ENCODE results near the gene DCD. TPM values are rescaled to one million over a fixed set of nuclear protein-coding genes. Genes with fewer than 3 reads are reported as not detected.

Gene DCD
- polyA plus RNA-seq, 1 donor (not counting 4 experiments of a cell fraction or from before 2014, with no cell fraction given): not detected

- no peaks in the 10 kb centered on the region for H3K4me1 ChIP-seq (ENCODE audit: control insufficient read depth, extremely low read depth, insufficient read depth, low read length)
- no peak overlapping the region for H3K9ac ChIP-seq (ENCODE audit: control insufficient read depth, extremely low read depth, insufficient read depth, low read length)
- H3K27me3 ChIP-seq (ENCODE audit: control insufficient read depth, extremely low read depth, insufficient read depth, low read length): no peaks in the 10 kb centered on the region
- FAIRE-seq (peak; percentile 79), DNase-seq (ENCODE audit: low read depth, low spot score) (peak; percentile 21)
- TF ChIP-seq EZH2 (IDR thresholded peaks at IDR 0.05; ENCODE audit: low read length): no peak
- peak; percentile 84 to 92 (median 87) for TF ChIP-seq CTCF (optimal IDR thresholded peaks at IDR 0.05 in 1 of 3, IDR thresholded peaks at IDR 0.05 in 1 of 3, conservative IDR thresholded peaks at IDR 0.05 in 1 of 3; ENCODE audit: extremely low read depth in 1 of 3, insufficient read depth in 2 of 3, low read length in 3 of 3)
- H3K4me2 ChIP-seq (ENCODE audit: control insufficient read depth, extremely low read depth, insufficient read depth, low read depth, low read length): no peak overlapping the region
- no peak overlapping the region for H3K27ac ChIP-seq (ENCODE audit: control insufficient read depth, insufficient read depth, low read length)
- no peak overlapping the region for H2AFZ ChIP-seq (ENCODE audit: control insufficient read depth, low read length)
- no peaks in the 10 kb centered on the region for H3K36me3 ChIP-seq (ENCODE audit: control insufficient read depth in 2 of 2, extremely low read depth in 1 of 2, insufficient read depth in 2 of 2, low read length in 2 of 2)
- no peaks in the 10 kb centered on the region for H4K20me1 ChIP-seq (ENCODE audit: control insufficient read depth, extremely low read depth, insufficient read depth, low read length)
- dilution Hi-C loops (cut with MboI; ENCODE audit: extremely low pct_ligation_motif_present, low sequenced_read_pairs): no loop called here
- no peaks in the 10 kb centered on the region for H3K79me2 ChIP-seq (ENCODE audit: control insufficient read depth, insufficient read depth, low read length)
- H3K9me1 ChIP-seq (ENCODE audit: control insufficient read depth, extremely low read depth, insufficient read depth, low read length): no peaks in the 10 kb centered on the region
- no peak overlapping the region for H3K4me3 ChIP-seq (ENCODE audit: control insufficient read depth in 2 of 3, extremely low read depth in 1 of 3, insufficient read depth in 2 of 3, low read depth in 1 of 3, low read length in 3 of 3)
- no peaks in the 10 kb centered on the region for H3K9me3 ChIP-seq (ENCODE audit: control insufficient read depth, low read depth, low read length)
These were observed 51.6 kb downstream of the DCD start for GRCh38 chr12:54596526-54596946.

GRCh38 chr12:54595471-54595870 lies 52.7 kb downstream of the DCD start:
- H3K27me3 ChIP-seq (ENCODE audit: control insufficient read depth, extremely low read depth, insufficient read depth, low read length): peaks cover 7% of the 10 kb centered on the region
- DNase-seq (ENCODE audit: low read depth, low spot score): no peak
- dilution Hi-C loops (cut with MboI; ENCODE audit: extremely low pct_ligation_motif_present, low sequenced_read_pairs): no loop called here

More at GRCh38 chr12:54595471-54595870, 52.7 kb downstream of the DCD start:
- Histone ChIP-seq H3K36me3 (ENCODE audit: control insufficient read depth in 2 of 2, extremely low read depth in 1 of 2, insufficient read depth in 2 of 2, low read length in 2 of 2) (no peaks in the 10 kb centered on the region), H3K4me1 (ENCODE audit: control insufficient read depth, extremely low read depth, insufficient read depth, low read length) (no peaks in the 10 kb centered on the region), H4K20me1 (ENCODE audit: control insufficient read depth, extremely low read depth, insufficient read depth, low read length) (no peaks in the 10 kb centered on the region), H2AFZ (ENCODE audit: control insufficient read depth, low read length) (no peak overlapping the region), H3K79me2 (ENCODE audit: control insufficient read depth, insufficient read depth, low read length) (no peaks in the 10 kb centered on the region), H3K9me1 (ENCODE audit: control insufficient read depth, extremely low read depth, insufficient read depth, low read length) (no peaks in the 10 kb centered on the region), H3K9me3 (ENCODE audit: control insufficient read depth, low read depth, low read length) (no peaks in the 10 kb centered on the region), H3K4me2 (ENCODE audit: control insufficient read depth, extremely low read depth, insufficient read depth, low read depth, low read length) (no peak overlapping the region), H3K9ac (ENCODE audit: control insufficient read depth, extremely low read depth, insufficient read depth, low read length) (no peak overlapping the region), H3K4me3 (ENCODE audit: control insufficient read depth in 2 of 3, extremely low read depth in 1 of 3, insufficient read depth in 2 of 3, low read depth in 1 of 3, low read length in 3 of 3) (no peak overlapping the region), H3K27ac (ENCODE audit: control insufficient read depth, insufficient read depth, low read length) (no peak overlapping the region)
- TF ChIP-seq CTCF (optimal IDR thresholded peaks at IDR 0.05 in 1 of 3, IDR thresholded peaks at IDR 0.05 in 1 of 3, conservative IDR thresholded peaks at IDR 0.05 in 1 of 3; ENCODE audit: extremely low read depth in 1 of 3, insufficient read depth in 2 of 3, low read length in 3 of 3): no peak
- TF ChIP-seq EZH2 (IDR thresholded peaks at IDR 0.05; ENCODE audit: low read length): no peak
- no peak for FAIRE-seq

Other genes starting within 250 kb of the DCD start
- gene ITGA5, start 229.1 kb downstream of the DCD start, polyA plus RNA-seq: 47.9 to 107 TPM (median 68.0 TPM) in 3 replicates
- gene GTSF1, start 174.8 kb downstream of the DCD start, polyA plus RNA-seq: 0.10 TPM in 1 of 3 replicates, not detected in the others
- gene NCKAP1L, start 150.6 kb downstream of the DCD start, polyA plus RNA-seq: 0.03 TPM in 1 of 3 replicates, not detected in the others
- not detected in 3 replicates for gene PDE1B, start 98.8 kb downstream of the DCD start, polyA plus RNA-seq
- gene PPP1R1A, start 59.7 kb downstream of the DCD start, polyA plus RNA-seq: not detected in 3 replicates
- not detected in 3 replicates for gene LACRT, start 13.5 kb downstream of the DCD start, polyA plus RNA-seq
- gene MUCL1, start 206.2 kb upstream of the DCD start, polyA plus RNA-seq: 1.1 to 2.9 TPM (median 1.4 TPM) in 3 replicates

Measured in keratinocyte (primary cell).